Adrenal gland (tissue), 5 donors: ENCODE measurements around the gene CSAD.

Experiments used
- CTCF ChIP-seq, 6 experiments: fragments of 450-650 bp in 4 of 6; fragments of 200-600 bp in 2 of 6; sonication (generic) in 1 of 6; IDR thresholded peaks; 1 replicate in 5 of 6; 2 replicates in 1 of 6; pipeline versions ENCODE4 v1.5.1 to v1.8.0; 2016 to 2021; ENCODE audit warnings: antibody characterized with exemption in 6 of 6, mild to moderate bottlenecking in 2 of 6, moderate library complexity in 1 of 6
- POLR2A ChIP-seq, 2 donors: fragments of 450-650 bp; IDR thresholded peaks; one replicate each; pipeline ENCODE4 v1.6.1; 2017; ENCODE audit warnings: antibody characterized with exemption in 2 of 2, mild to moderate bottlenecking in 2 of 2, moderate library complexity in 1 of 2
- donor health status: DM: no; HTN: no; CAD: no.

- TF ChIP-seq CTCF (IDR thresholded peaks at IDR 0.05) = no peak
- no peak for TF ChIP-seq POLR2A (IDR thresholded peaks at IDR 0.05)
These were observed 41.5 kb upstream of the CSAD start for GRCh38 chr12:53222170-53222721.
